ENCODE measurements around the gene MIS18BP1. TPM values are rescaled to one million over a fixed set of nuclear protein-coding genes. Genes with fewer than 3 reads are reported as not detected.

MIS18BP1 gene
- polyA plus RNA-seq, 1 of the 3 experiments (the other 2 are of a cell fraction) = 2.6 TPM

- ChIA-PET POLR2A (no interaction called here), CTCF (no interaction called here)
- Histone ChIP-seq H3K9ac (no peak overlapping the region), H3K27me3 (ENCODE audit: insufficient read depth) (no peaks in the 10 kb centered on the region), H3K4me3 (ENCODE audit: low read depth in 2 of 2, low read length in 1 of 2) (no peak overlapping the region), H3K9me2 (no peaks in the 10 kb centered on the region), H3K4me2 (no peak overlapping the region), H3K4me1 (ENCODE audit: control insufficient read depth in 1 of 2, insufficient read depth in 2 of 2, low read depth in 1 of 2, low read length in 1 of 2) (no peaks in the 10 kb centered on the region), H4K20me1 (ENCODE audit: insufficient read depth) (no peaks in the 10 kb centered on the region), H3K9me3 (no peaks in the 10 kb centered on the region), H3F3A (replicated peaks; ENCODE audit: insufficient read depth) (no peaks in the 10 kb centered on the region), H3K36me3 (replicated peaks in 1 of 2; ENCODE audit: control insufficient read depth in 1 of 2, insufficient read depth in 2 of 2, low read length in 1 of 2) (no peaks in the 10 kb centered on the region), H3K79me2 (ENCODE audit: insufficient read depth) (no peaks in the 10 kb centered on the region), H3K27ac (ENCODE audit: low read depth in 2 of 2, low read length in 1 of 2) (no peak overlapping the region), H2AFZ (ENCODE audit: low read depth) (no peak overlapping the region)
- no peak for DNase-seq
- TF ChIP-seq, protein P1, sequence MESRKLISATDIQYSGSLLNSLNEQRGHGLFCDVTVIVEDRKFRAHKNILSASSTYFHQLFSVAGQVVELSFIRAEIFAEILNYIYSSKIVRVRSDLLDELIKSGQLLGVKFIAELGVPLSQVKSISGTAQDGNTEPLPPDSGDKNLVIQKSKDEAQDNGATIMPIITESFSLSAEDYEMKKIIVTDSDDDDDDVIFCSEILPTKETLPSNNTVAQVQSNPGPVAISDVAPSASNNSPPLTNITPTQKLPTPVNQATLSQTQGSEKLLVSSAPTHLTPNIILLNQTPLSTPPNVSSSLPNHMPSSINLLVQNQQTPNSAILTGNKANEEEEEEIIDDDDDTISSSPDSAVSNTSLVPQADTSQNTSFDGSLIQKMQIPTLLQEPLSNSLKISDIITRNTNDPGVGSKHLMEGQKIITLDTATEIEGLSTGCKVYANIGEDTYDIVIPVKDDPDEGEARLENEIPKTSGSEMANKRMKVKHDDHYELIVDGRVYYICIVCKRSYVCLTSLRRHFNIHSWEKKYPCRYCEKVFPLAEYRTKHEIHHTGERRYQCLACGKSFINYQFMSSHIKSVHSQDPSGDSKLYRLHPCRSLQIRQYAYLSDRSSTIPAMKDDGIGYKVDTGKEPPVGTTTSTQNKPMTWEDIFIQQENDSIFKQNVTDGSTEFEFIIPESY (IDR thresholded peaks at IDR 0.05; ENCODE audit: borderline replicate concordance, low read depth) = no peak
- TF ChIP-seq MXI1 (IDR thresholded peaks at IDR 0.05; ENCODE audit: low read depth, low read length) = no peak
- TF ChIP-seq TEAD4 (IDR thresholded peaks at IDR 0.05; ENCODE audit: borderline replicate concordance, insufficient read depth) = no peak
- no peak for TF ChIP-seq TCF12 (IDR thresholded peaks at IDR 0.05)
- TF ChIP-seq RAD21 (IDR thresholded peaks at IDR 0.05; ENCODE audit: low read length) = no peak
- no peak for TF ChIP-seq EP300 (IDR thresholded peaks at IDR 0.05; ENCODE audit: borderline replicate concordance in 1 of 2, low read depth in 1 of 2, low read length in 1 of 2)
- TF ChIP-seq, protein P2, sequence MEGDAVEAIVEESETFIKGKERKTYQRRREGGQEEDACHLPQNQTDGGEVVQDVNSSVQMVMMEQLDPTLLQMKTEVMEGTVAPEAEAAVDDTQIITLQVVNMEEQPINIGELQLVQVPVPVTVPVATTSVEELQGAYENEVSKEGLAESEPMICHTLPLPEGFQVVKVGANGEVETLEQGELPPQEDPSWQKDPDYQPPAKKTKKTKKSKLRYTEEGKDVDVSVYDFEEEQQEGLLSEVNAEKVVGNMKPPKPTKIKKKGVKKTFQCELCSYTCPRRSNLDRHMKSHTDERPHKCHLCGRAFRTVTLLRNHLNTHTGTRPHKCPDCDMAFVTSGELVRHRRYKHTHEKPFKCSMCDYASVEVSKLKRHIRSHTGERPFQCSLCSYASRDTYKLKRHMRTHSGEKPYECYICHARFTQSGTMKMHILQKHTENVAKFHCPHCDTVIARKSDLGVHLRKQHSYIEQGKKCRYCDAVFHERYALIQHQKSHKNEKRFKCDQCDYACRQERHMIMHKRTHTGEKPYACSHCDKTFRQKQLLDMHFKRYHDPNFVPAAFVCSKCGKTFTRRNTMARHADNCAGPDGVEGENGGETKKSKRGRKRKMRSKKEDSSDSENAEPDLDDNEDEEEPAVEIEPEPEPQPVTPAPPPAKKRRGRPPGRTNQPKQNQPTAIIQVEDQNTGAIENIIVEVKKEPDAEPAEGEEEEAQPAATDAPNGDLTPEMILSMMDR (IDR thresholded peaks at IDR 0.05) = no peak
- TF ChIP-seq ELF1 (IDR thresholded peaks at IDR 0.05) = no peak
- TF ChIP-seq SIN3A (IDR thresholded peaks at IDR 0.05; ENCODE audit: borderline replicate concordance, low read depth, low read length) = no peak
- no peak for TF ChIP-seq RXRA (IDR thresholded peaks at IDR 0.05; ENCODE audit: borderline replicate concordance, low read depth)
- TF ChIP-seq GABPA (IDR thresholded peaks at IDR 0.05; ENCODE audit: low read depth) = no peak
- WGBS (ENCODE audit: low lambda C conversion rate) = 24% methylated on average over 4 of the region's 4 CpGs
Observed at GRCh38 chr14:45262637-45263036, 9.6 kb upstream of the MIS18BP1 start.

DNA sequence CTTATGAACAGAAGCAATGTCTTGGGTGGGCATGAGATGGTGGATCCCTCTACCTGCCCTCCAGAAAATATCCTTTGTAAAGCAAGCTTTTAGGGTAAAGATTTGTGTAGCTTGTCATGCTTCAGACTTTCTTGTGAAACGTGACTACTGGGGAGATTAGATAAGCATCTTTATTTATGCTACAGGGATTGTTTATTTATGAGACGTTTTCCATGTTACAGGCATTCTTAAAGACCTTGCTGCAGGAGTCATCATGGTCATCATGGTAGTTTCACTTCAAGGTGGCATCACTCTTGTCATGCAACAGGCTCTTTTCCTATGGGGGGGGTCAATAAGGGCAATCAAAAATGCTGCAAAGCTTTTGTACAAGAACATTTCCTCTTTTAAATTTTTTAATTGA is 8.2 kb upstream of the MIS18BP1 start:
- Histone ChIP-seq H2AFZ (ENCODE audit: low read depth) (no peak overlapping the region), H3K9ac (no peak overlapping the region), H3K4me2 (no peak overlapping the region), H3K9me2 (no peaks in the 10 kb centered on the region), H3K27me3 (ENCODE audit: insufficient read depth) (no peaks in the 10 kb centered on the region), H3K36me3 (replicated peaks in 1 of 2; ENCODE audit: control insufficient read depth in 1 of 2, insufficient read depth in 2 of 2, low read length in 1 of 2) (no peaks in the 10 kb centered on the region), H3K79me2 (ENCODE audit: insufficient read depth) (no peaks in the 10 kb centered on the region), H3K27ac (ENCODE audit: low read depth in 2 of 2, low read length in 1 of 2) (no peak overlapping the region), H3F3A (replicated peaks; ENCODE audit: insufficient read depth) (no peaks in the 10 kb centered on the region), H3K4me1 (ENCODE audit: control insufficient read depth in 1 of 2, insufficient read depth in 2 of 2, low read depth in 1 of 2, low read length in 1 of 2) (no peaks in the 10 kb centered on the region), H4K20me1 (ENCODE audit: insufficient read depth) (no peaks in the 10 kb centered on the region), H3K4me3 (ENCODE audit: low read depth in 2 of 2, low read length in 1 of 2) (no peak overlapping the region), H3K9me3 (no peaks in the 10 kb centered on the region)
- CTCF ChIA-PET = interaction anchor here (1.0 kb wide), 1 partner anchor 348 kb away, joined by 3 read pairs; no protein-coding TSS in a partner anchor
- POLR2A ChIA-PET = no interaction called here
- 7% methylated on average over 2 of the region's 2 CpGs for WGBS (ENCODE audit: low lambda C conversion rate)
- TF ChIP-seq ELF1 (IDR thresholded peaks at IDR 0.05) (no peak), POLR2AphosphoS5 (IDR thresholded peaks at IDR 0.05; ENCODE audit: low read depth, low read length) (no peak)
- DNase-seq = no peak

Data from SK-N-SH (cell line).